Lung microvascular endothelial cell (primary cell): Measurements from ENCODE around the gene IMMP2L. TPM values are rescaled to one million over a fixed set of nuclear protein-coding genes. Genes with fewer than 3 reads are reported as not detected.
"Not testable (repeated sequence)": the region's sequence is repeated elsewhere in the genome, so short reads cannot be mapped to it uniquely, and the experiment has no call there.

Source experiments
- DNase-seq, 2 donors: peaks; one replicate each; pipeline versions ENCODE4 v3.0.0 to v3.0.0-alpha.2; 2010; ENCODE audit warnings: low read depth in 2 of 2
- total RNA-seq: library from RNA; depleted of rRNA; stranded (reverse); fragments of >200 nt; gene quantifications from 2 replicates; pipeline ENCODE4 v1.2.1, GENCODE V29; 2014

IMMP2L gene
- total RNA-seq: 5.4 and 9.1 TPM in 2 replicates

- DNase-seq: peak; percentile 87 to 91
Observed at GRCh38 chr7:111561904-111562732, at the start of gene IMMP2L. Gene IMMP2L (minus strand): TSS chr7:111562492.

DNA sequence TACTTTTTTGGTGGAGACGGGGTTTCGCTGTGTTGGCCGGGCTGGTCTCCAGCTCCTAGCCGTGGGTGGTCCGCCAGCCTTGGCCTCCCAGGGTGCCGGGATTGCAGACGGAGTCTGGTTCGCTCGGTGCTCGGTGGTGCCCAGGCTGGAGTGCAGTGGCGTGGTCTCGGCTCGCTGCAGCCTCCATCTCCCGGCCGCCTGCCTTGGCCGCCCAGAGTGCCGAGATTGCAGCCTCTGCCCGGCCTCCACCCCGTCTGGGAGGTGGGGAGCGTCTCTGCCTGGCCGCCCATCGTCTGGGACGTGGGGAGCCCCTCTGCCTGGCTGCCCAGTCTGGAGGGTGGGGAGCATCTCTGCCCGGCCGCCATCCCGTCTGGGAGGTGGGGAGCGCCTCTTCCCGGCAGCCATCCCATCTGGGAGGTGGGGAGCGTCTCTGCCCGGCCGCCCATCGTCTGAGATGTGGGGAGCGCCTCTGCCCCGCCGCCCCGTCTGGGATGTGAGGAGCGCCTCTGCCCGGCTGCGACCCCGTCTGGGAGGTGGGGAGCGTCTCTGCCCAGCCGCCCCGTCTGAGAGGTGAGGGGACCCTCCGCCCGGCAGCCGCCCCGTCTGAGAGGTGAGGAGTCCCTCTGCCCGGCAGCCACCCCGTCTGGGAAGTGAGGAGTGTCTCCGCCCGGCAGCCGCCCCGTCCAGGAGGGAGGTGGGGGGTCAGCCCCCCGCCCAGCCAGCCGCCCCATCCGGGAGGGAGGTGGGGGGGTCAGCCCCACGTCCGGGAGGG, 47.4 kb upstream of the IMMP2L start:
- DNase-seq: not testable (repeated sequence)

GRCh38 chr7:111607621-111608020, 45.3 kb upstream of the IMMP2L start:
- DNase-seq: no peak

GRCh38 chr7:111605246-111605645, 43.0 kb upstream of the IMMP2L start:
- no peak for DNase-seq

- no peak for DNase-seq
Observed at GRCh38 chr7:111600091-111600490, 37.8 kb upstream of the IMMP2L start.

DNA sequence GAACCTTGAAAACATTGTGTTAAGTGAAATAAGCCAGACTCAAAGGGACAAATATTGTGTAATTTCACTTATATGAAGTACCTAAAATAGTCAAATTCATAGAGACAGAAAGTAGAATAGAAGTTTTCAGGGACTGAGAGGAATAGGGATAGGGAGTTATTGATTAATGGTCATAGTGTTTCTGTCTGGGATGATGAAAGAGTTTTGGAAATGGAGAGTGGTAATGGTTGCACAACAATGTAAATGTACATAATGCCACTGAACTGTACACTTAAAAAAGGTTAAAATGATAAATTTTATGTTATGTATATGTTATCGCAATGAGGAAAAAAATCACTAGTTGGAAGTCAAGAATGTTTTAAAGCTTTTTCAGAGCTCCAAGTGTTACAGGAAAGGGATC, 33.5 kb upstream of the IMMP2L start:
- no peak for DNase-seq

GRCh38 chr7:111594602-111595001, 32.3 kb upstream of the IMMP2L start:
- DNase-seq: no peak

GRCh38 chr7:111593343-111593742, 31.1 kb upstream of the IMMP2L start:
- DNase-seq: no peak

- no peak for DNase-seq
Observed at GRCh38 chr7:111588065-111588433, 25.8 kb upstream of the IMMP2L start.

GRCh38 chr7:111587410-111588064, 25.2 kb upstream of the IMMP2L start:
- DNase-seq: no peak

- DNase-seq: no peak
Observed at GRCh38 chr7:111586711-111587409, 24.6 kb upstream of the IMMP2L start.

GRCh38 chr7:111581784-111582488, 19.6 kb upstream of the IMMP2L start:
- not testable (repeated sequence) for DNase-seq

GRCh38 chr7:111581207-111581606, 18.9 kb upstream of the IMMP2L start:
- not testable (repeated sequence) for DNase-seq

DNA sequence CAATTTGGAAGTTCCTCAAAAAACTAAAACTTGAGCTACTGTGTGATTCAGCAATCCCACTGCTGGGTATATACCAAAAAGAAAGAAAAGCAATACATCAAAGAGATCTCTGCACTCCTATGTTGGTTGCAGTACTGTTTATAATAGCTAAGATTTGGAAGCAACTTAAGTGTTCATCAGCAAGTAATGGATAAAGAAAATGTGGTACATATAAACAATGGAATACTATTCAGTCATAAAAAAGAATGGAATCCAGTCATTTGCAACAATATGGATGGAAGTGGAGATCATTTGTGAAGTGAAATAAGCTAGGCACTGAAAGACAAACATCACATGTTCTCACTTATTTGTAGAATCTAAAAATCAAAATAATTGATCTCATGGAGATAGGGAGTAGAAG, 16.5 kb upstream of the IMMP2L start:
- no peak for DNase-seq

GRCh38 chr7:111571720-111572119, 9.4 kb upstream of the IMMP2L start:
- DNase-seq: no peak

GRCh38 chr7:111568870-111569462, 6.7 kb upstream of the IMMP2L start:
- DNase-seq: no peak

GRCh38 chr7:111568419-111568818, 6.1 kb upstream of the IMMP2L start:
- DNase-seq: no peak

- DNase-seq: no peak
Observed at GRCh38 chr7:111564078-111564477, 1.8 kb upstream of the IMMP2L start.

- no peak for DNase-seq
Observed at GRCh38 chr7:111561654-111561903, 713 bp downstream of the IMMP2L start.

DNA sequence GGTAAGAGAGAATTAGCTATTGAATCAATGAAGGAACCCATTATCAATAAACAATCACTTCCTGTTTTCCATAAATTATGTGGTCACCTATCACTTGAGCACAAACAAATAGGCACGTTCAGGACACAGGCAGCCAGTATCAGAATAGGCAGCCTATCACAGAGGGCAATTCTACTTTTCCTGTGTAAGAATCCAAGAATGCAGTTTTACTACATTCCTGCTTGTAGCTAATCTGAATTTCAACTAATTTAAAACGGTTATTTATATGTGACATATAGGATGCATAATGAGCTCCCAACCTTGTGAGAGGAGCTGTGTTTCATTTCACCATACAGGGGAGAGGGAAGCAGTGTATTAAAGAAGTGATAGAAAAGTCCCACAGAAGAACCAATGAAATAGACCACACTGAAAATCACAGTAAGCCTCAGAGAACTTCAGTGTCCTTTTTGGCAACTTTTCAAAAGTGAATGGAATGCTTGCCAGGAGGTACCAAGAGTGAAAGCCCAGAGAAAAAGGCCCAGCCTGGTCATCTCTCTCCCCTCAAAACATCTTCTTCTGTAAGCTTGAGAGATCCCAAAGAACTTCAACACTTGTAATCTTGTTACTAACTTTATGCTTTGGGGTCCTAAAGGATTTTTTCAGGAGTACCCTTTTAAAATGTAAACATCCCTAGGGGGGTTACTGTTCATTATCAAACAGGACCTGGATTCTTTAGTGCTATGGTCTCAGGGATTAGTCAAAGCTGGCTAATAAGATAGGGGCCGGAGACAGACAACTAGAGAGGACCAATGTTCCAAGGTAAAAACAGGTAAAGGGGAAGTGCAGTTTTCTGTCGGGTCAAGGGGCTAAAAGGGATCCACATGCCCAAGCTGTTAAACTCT, 1.3 kb downstream of the IMMP2L start:
- DNase-seq: peak; percentile 1 to 51
